ENCODE results near the gene FAM78B. TPM values are rescaled to one million over a fixed set of nuclear protein-coding genes. Genes with fewer than 3 reads are reported as not detected.
A peak's percentile ranks its signal among the peaks of the same experiment; 100 is the strongest.

Gene FAM78B
- total and polyA plus RNA-seq, 10 of the 15 experiments (the other 5 are each of a cell fraction or from before 2014, with no cell fraction given) = 0.10 to 4.9 (median 1.6) TPM

- TF ChIP-seq NFIC (IDR thresholded peaks at IDR 0.05; ENCODE audit: low read depth, low read length) (peak; percentile 22; the same call in 1 of the 2 replicates), ESRRA (IDR thresholded peaks at IDR 0.05; ENCODE audit: low read length) (no peak), POLR2AphosphoS5 (IDR thresholded peaks at IDR 0.05; ENCODE audit: low read length) (no peak), SIX5 (IDR thresholded peaks at IDR 0.05; ENCODE audit: low read depth, low read length, severe bottlenecking) (no peak), ZNF592 (IDR thresholded peaks at IDR 0.05) (no peak), SPI1 (IDR thresholded peaks at IDR 0.05; ENCODE audit: borderline replicate concordance, insufficient read depth, low read depth, low read length) (no peak), CHD2 (IDR thresholded peaks at IDR 0.05; ENCODE audit: borderline replicate concordance, low read depth, low read length) (no peak), EZH2 (IDR thresholded peaks at IDR 0.05; ENCODE audit: borderline replicate concordance, control insufficient read depth, low read depth, low read length) (no peak), E2F4 (IDR thresholded peaks at IDR 0.05; ENCODE audit: low read depth, low read length) (no peak), MLLT1 (IDR thresholded peaks at IDR 0.05) (no peak), RFX5 (IDR thresholded peaks at IDR 0.05; ENCODE audit: low read depth, low read length) (no peak)
These were observed 86.4 kb downstream of the FAM78B start (continued) for GRCh38 chr1:166080277-166080966.

Measured in GM12878 (cell line).